Kidney (tissue), 14 donors: ENCODE measurements around the gene CSF1. TPM values are rescaled to one million over a fixed set of nuclear protein-coding genes. Genes with fewer than 3 reads are reported as not detected.

Experiments
- DNase-seq, 5 donors: peaks; one replicate each; pipeline ENCODE4 v3.0.0-alpha.2; 2013 to 2020
- FAIRE-seq: peaks from 2 replicates; lab custom pipeline; 2012; peaks lifted over from hg19 to GRCh38; lab: Jason Lieb, UNC
- H3K27ac ChIP-seq, 2 donors: one replicate each; pipeline ENCODE4 v1.7.0; 2013; ENCODE audit warnings: low read depth in 2 of 2, low read length in 2 of 2, inconsistent platforms in 1 of 2
- H3K27me3 ChIP-seq: one replicate; pipeline ENCODE4 v1.7.1; 2013; ENCODE audit warnings: low read length, inconsistent platforms; ENCODE audit not compliant: control insufficient read depth, insufficient read depth
- H3K36me3 ChIP-seq, 3 donors: one replicate each; pipeline versions ENCODE4 v1.7.0 to v1.7.1; 2013; ENCODE audit warnings: low read length in 3 of 3, control low read depth in 1 of 3, inconsistent platforms in 1 of 3; ENCODE audit not compliant: insufficient read depth in 3 of 3, control insufficient read depth in 2 of 3
- H3K4me1 ChIP-seq, 3 donors: one replicate each; pipeline versions ENCODE4 v1.7.0 to v1.7.1; 2013; ENCODE audit warnings: low read length in 3 of 3, inconsistent platforms in 1 of 3, low read depth in 1 of 3; ENCODE audit not compliant: control insufficient read depth in 2 of 3, insufficient read depth in 2 of 3
- H3K4me3 ChIP-seq, 3 donors: one replicate each; pipeline versions ENCODE4 v1.7.0 to v1.8.1; 2013; ENCODE audit warnings: low read length in 3 of 3, control low read depth in 1 of 3, inconsistent platforms in 1 of 3
- H3K9ac ChIP-seq, 3 donors: one replicate each; pipeline versions ENCODE4 v1.7.0 to v1.7.1; 2013; ENCODE audit warnings: low read length in 3 of 3, control low read depth in 1 of 3, inconsistent platforms in 1 of 3
- H3K9me3 ChIP-seq, 3 donors: one replicate each; pipeline versions ENCODE4 v1.7.0 to v1.7.1; 2013; ENCODE audit warnings: low read length in 3 of 3, control low read depth in 1 of 3, inconsistent platforms in 1 of 3; ENCODE audit not compliant: control insufficient read depth in 2 of 3, insufficient read depth in 1 of 3
- intact Hi-C: fragments of 100-400 bp; cut with DNase I; formaldehyde crosslinking; loops from one replicate; pipeline ENCODE4 v1.11.1; 2022
- polyA plus RNA-seq: library from polyadenylated mRNA; stranded (reverse); fragments of 350-450 nt; fragmentation: Illumina TruSeq; extraction: RNeasy Lipid Tissue Mini Kit (QIAGEN cat#74804); gene quantifications from one replicate; pipeline ENCODE4 v1.2.3, GENCODE V29; 2014; ENCODE audit warnings: low read depth, low replicate concordance; ENCODE audit not compliant: insufficient read depth
- total RNA-seq: library from RNA; stranded (reverse); fragmentation: NEBNext Ultra II Directional; extraction: Animal tissue kit (Norgen Biotek cat#: 25700); gene quantifications from one replicate; pipeline ENCODE4 v1.2.1, GENCODE V29; 2021
- TF ChIP-seq, protein P1 (sequence below): IDR thresholded peaks from 3 replicates; pipeline ENCODE4 v1.5.1; 2012; ENCODE audit warnings: mild to moderate bottlenecking, moderate library complexity, borderline replicate concordance; ENCODE audit not compliant: insufficient read depth; ENCODE audit errors: extremely low read depth
- donor health status: control.
- donor health status: control.
- donor health status: control.
- donor health status: control.
- donor health status: control.
- donor health status: DM: yes; HTN: yes; CAD: no.
- donor health status: Normal renal cell carcinoma (clear cell type).

The CSF1 gene
- total and polyA plus RNA-seq, 2 donors from 2014 or later: 11.1 to 33.8 TPM

DNA sequence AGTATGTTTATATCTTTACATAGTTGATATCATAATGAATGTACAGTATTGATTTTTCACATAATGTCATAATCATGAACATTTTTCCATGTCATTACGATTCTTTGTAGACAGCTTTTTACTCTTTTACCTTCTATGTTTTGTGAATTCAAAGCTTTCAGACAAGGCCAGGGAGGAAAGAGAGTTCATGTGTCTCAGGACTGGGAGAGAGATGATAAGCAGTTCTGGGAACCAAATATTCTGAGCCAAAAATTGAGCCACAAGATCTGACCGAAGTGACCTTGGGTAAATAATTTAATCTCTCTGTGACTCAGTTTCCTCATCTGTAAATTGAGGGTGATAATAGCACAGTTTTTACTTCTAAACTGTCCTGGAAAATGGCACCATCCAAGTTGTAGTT, 31.8 kb downstream of the CSF1 start:
- Histone ChIP-seq H3K4me1 (no peaks in the 10 kb centered on the region), H3K4me3 (no peak overlapping the region), H3K27me3 (no peaks in the 10 kb centered on the region), H3K36me3 (no peaks in the 10 kb centered on the region), H3K9ac (no peak overlapping the region), H3K27ac (no peak overlapping the region), H3K9me3 (no peaks in the 10 kb centered on the region)
- no peak for DNase-seq
- intact Hi-C loops: no loop called here
- FAIRE-seq: no peak
- TF ChIP-seq, protein P1, sequence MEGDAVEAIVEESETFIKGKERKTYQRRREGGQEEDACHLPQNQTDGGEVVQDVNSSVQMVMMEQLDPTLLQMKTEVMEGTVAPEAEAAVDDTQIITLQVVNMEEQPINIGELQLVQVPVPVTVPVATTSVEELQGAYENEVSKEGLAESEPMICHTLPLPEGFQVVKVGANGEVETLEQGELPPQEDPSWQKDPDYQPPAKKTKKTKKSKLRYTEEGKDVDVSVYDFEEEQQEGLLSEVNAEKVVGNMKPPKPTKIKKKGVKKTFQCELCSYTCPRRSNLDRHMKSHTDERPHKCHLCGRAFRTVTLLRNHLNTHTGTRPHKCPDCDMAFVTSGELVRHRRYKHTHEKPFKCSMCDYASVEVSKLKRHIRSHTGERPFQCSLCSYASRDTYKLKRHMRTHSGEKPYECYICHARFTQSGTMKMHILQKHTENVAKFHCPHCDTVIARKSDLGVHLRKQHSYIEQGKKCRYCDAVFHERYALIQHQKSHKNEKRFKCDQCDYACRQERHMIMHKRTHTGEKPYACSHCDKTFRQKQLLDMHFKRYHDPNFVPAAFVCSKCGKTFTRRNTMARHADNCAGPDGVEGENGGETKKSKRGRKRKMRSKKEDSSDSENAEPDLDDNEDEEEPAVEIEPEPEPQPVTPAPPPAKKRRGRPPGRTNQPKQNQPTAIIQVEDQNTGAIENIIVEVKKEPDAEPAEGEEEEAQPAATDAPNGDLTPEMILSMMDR: no peak

DNA sequence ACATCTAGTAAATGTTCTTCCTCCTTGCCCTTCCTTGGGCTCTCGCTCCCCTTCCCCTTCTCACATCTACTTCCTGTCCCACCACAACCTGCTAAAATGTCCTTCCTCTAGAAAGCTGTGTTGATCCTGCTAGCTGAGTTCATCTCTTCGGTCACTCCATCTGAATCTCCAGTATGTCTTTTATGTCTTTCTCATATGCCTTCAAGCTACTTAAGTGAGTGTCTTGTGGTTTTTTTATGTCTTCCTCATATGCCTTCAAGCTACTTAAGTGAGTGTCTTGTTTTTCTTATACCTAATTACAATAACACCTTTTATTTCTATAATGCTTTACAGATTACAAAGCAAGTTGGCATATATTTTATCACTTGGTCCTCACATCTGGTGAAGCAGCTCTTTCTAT, 33.9 kb downstream of the CSF1 start:
- Histone ChIP-seq H3K27me3 (no peaks in the 10 kb centered on the region), H3K36me3 (no peaks in the 10 kb centered on the region), H3K4me3 (no peak overlapping the region), H3K9ac (no peak overlapping the region), H3K9me3 (no peaks in the 10 kb centered on the region), H3K27ac (no peak overlapping the region), H3K4me1 (peaks cover 0 to 6% (median 0%) of the 10 kb centered on the region in 3 donors)
- FAIRE-seq (no peak), DNase-seq (no peak)
- TF ChIP-seq, protein P1: no peak
- intact Hi-C loops: no loop called here

DNA sequence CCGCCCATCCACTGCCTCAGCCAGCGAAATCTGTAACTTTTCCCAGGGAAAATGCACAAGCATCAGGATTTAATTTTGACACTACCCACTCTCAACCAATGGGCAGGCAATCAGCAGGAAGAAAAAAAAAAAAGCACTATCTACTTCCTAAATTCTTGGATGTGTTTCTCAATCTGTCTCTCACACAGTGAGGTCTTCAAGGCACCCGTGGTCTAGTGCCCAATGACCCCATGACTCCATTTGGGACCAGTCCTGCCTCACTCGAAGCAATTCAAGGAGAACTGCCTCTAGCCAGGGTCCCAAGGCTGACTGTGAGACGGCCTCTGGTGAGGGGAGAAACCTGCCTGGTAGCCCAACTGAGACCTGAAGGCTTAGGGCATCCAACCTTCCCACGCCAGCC, 35.9 kb downstream of the CSF1 start:
- no peak for FAIRE-seq
- no peaks in the 10 kb centered on the region for H3K9me3 ChIP-seq
- no peaks in the 10 kb centered on the region for H3K27me3 ChIP-seq
- H3K4me1 ChIP-seq: peaks cover 0 to 6% (median 0%) of the 10 kb centered on the region in 3 donors
- H3K4me3 ChIP-seq: no peak overlapping the region
- intact Hi-C loops: no loop called here
- H3K27ac ChIP-seq: no peak overlapping the region
- DNase-seq: no peak
- no peaks in the 10 kb centered on the region for H3K36me3 ChIP-seq
- no peak overlapping the region for H3K9ac ChIP-seq
- TF ChIP-seq, protein P1: no peak
